Mesenchymal stem cell (in vitro differentiated cells and primary cell): ENCODE results near the gene EIF4EBP3.

Experiments used
- DNase-seq: peaks from one replicate; pipeline ENCODE4 v3.0.0-alpha.2; 2013
- H2AFZ ChIP-seq: one replicate; pipeline ENCODE4 v1.6.1; 2013; ENCODE audit warnings: low read depth, mild to moderate bottlenecking, control low read depth, inconsistent platforms, low read length, moderate library complexity
- H2AK5ac ChIP-seq: 2 replicates; pipeline ENCODE4 v1.6.1; 2013; ENCODE audit warnings: low read length, moderate library complexity, mild to moderate bottlenecking, inconsistent platforms; ENCODE audit not compliant: severe bottlenecking
- H2BK120ac ChIP-seq: one replicate; pipeline ENCODE4 v1.6.1; 2013; ENCODE audit warnings: low read depth, mild to moderate bottlenecking, inconsistent platforms, low read length, moderate library complexity
- H2BK12ac ChIP-seq, 2 experiments: one replicate each; pipeline ENCODE4 v1.6.1; 2013; ENCODE audit warnings: inconsistent platforms in 2 of 2, low read length in 2 of 2, mild to moderate bottlenecking in 2 of 2, moderate library complexity in 2 of 2, control low read depth in 1 of 2
- H2BK15ac ChIP-seq: one replicate; pipeline ENCODE4 v1.6.1; 2013; ENCODE audit warnings: mild to moderate bottlenecking, low read depth, inconsistent platforms; ENCODE audit not compliant: poor library complexity, severe bottlenecking
- H2BK5ac ChIP-seq: 2 replicates; pipeline ENCODE4 v1.6.1; 2013; ENCODE audit warnings: low read depth, mild to moderate bottlenecking, low read length, control low read depth, inconsistent platforms; ENCODE audit not compliant: poor library complexity, severe bottlenecking
- H3K14ac ChIP-seq, 2 experiments: one replicate each; pipeline ENCODE4 v1.6.1; 2013; ENCODE audit warnings: inconsistent platforms in 2 of 2, low read length in 2 of 2, control low read depth in 1 of 2, mild to moderate bottlenecking in 1 of 2, moderate library complexity in 1 of 2
- H3K18ac ChIP-seq, 2 experiments: one replicate each; pipeline ENCODE4 v1.6.1; 2013; ENCODE audit warnings: inconsistent platforms in 2 of 2, low read length in 2 of 2, control low read depth in 1 of 2, low read depth in 1 of 2, mild to moderate bottlenecking in 1 of 2
- H3K23ac ChIP-seq, 2 experiments: one replicate each; pipeline ENCODE4 v1.6.1; 2013; ENCODE audit warnings: inconsistent platforms in 2 of 2, low read length in 2 of 2, mild to moderate bottlenecking in 2 of 2, moderate library complexity in 2 of 2, control low read depth in 1 of 2
- H3K27ac ChIP-seq: 2 replicates; pipeline ENCODE4 v1.5.1; 2013; ENCODE audit warnings: mild to moderate bottlenecking, moderate library complexity, low read length, control low read depth, inconsistent platforms; ENCODE audit not compliant: poor library complexity, severe bottlenecking
- H3K27me3 ChIP-seq, 2 experiments: 2 replicates each; pipeline versions ENCODE4 v1.6.1 to v1.7.0; 2013; ENCODE audit warnings: low read length in 2 of 2, mild to moderate bottlenecking in 2 of 2, moderate library complexity in 2 of 2, control low read depth in 1 of 2, inconsistent platforms in 1 of 2; ENCODE audit not compliant: control insufficient read depth in 1 of 2, insufficient read depth in 1 of 2
- H3K36me3 ChIP-seq, 2 experiments: 2 replicates each; pipeline versions ENCODE4 v1.6.1 to v1.7.0; 2013; ENCODE audit warnings: low read length in 2 of 2, control low read depth in 1 of 2, inconsistent platforms in 1 of 2, low read depth in 1 of 2, mild to moderate bottlenecking in 1 of 2; ENCODE audit not compliant: insufficient read depth in 2 of 2, control insufficient read depth in 1 of 2
- H3K4ac ChIP-seq, 2 experiments: one replicate each; pipeline ENCODE4 v1.6.1; 2013; ENCODE audit warnings: inconsistent platforms in 2 of 2, low read length in 2 of 2, mild to moderate bottlenecking in 2 of 2, moderate library complexity in 2 of 2, control low read depth in 1 of 2, low read depth in 1 of 2
- H3K4me1 ChIP-seq: 2 replicates; pipeline ENCODE4 v1.6.1; 2013; ENCODE audit warnings: low read depth, low read length, control low read depth; ENCODE audit not compliant: control insufficient read depth, insufficient read depth
- H3K4me2 ChIP-seq: 2 replicates; pipeline ENCODE4 v1.6.1; 2013; ENCODE audit warnings: low read length, mild to moderate bottlenecking, inconsistent platforms; ENCODE audit not compliant: poor library complexity, severe bottlenecking
- H3K4me3 ChIP-seq, 2 experiments: 2 replicates each; pipeline versions ENCODE4 v1.5.1 to v1.7.0; 2013; ENCODE audit warnings: low read length in 2 of 2, mild to moderate bottlenecking in 2 of 2, control low read depth in 1 of 2, low read depth in 1 of 2; ENCODE audit not compliant: insufficient read depth in 1 of 2
- H3K79me1 ChIP-seq: replicated peaks from 2 replicates; pipeline ENCODE4 v1.6.1; 2013; ENCODE audit warnings: mild to moderate bottlenecking, control low read depth, low read length, inconsistent platforms; ENCODE audit not compliant: poor library complexity, severe bottlenecking
- H3K9ac ChIP-seq: 2 replicates; pipeline ENCODE4 v1.7.0; 2013; ENCODE audit warnings: mild to moderate bottlenecking, low read length, moderate library complexity
- H3K9me3 ChIP-seq: 2 replicates; pipeline ENCODE4 v1.7.0; 2013; ENCODE audit warnings: mild to moderate bottlenecking, low read length; ENCODE audit not compliant: control insufficient read depth
- H4K8ac ChIP-seq: one replicate; pipeline ENCODE4 v1.6.1; 2013; ENCODE audit warnings: inconsistent platforms, mild to moderate bottlenecking, low read length, moderate library complexity
- H4K91ac ChIP-seq: one replicate; pipeline ENCODE4 v1.6.1; 2013; ENCODE audit warnings: mild to moderate bottlenecking, low read length, inconsistent platforms
- WGBS: methylation state at CpG from one replicate; pipeline ENCODE4 v1.1.7; 2013; ENCODE audit warnings: mixed read lengths; 5-methylcytosine and 5-hydroxymethylcytosine counted together

The EIF4EBP3 gene

GRCh38 chr5:140587495-140587894, 40.0 kb downstream of the EIF4EBP3 start:
- H2BK120ac ChIP-seq: no peak overlapping the region
- H3K36me3 ChIP-seq: no peaks in the 10 kb centered on the region
- H4K8ac ChIP-seq: no peak overlapping the region
- no peak overlapping the region for H3K18ac ChIP-seq
- peaks cover 3% of the 10 kb centered on the region for H3K9me3 ChIP-seq
- no peak overlapping the region for H3K27ac ChIP-seq
- H3K14ac ChIP-seq: no peak overlapping the region
- H3K4me3 ChIP-seq: no peak overlapping the region
- no peak overlapping the region for H3K23ac ChIP-seq
- H3K4me1 ChIP-seq: peaks cover 2% of the 10 kb centered on the region
- H2AFZ ChIP-seq: no peak overlapping the region
- no peak overlapping the region for H4K91ac ChIP-seq
- WGBS: 96% methylated on average over 1 of the region's 1 CpG
- no peaks in the 10 kb centered on the region for H3K79me1 ChIP-seq
- no peaks in the 10 kb centered on the region for H3K27me3 ChIP-seq
- H2BK12ac ChIP-seq: no peak overlapping the region
- no peak for DNase-seq
- no peak overlapping the region for H3K4me2 ChIP-seq
- H2BK15ac ChIP-seq: no peak overlapping the region
- H2AK5ac ChIP-seq: no peak overlapping the region
- no peak overlapping the region for H3K9ac ChIP-seq
- no peak overlapping the region for H3K4ac ChIP-seq
- H2BK5ac ChIP-seq: no peak overlapping the region

DNA sequence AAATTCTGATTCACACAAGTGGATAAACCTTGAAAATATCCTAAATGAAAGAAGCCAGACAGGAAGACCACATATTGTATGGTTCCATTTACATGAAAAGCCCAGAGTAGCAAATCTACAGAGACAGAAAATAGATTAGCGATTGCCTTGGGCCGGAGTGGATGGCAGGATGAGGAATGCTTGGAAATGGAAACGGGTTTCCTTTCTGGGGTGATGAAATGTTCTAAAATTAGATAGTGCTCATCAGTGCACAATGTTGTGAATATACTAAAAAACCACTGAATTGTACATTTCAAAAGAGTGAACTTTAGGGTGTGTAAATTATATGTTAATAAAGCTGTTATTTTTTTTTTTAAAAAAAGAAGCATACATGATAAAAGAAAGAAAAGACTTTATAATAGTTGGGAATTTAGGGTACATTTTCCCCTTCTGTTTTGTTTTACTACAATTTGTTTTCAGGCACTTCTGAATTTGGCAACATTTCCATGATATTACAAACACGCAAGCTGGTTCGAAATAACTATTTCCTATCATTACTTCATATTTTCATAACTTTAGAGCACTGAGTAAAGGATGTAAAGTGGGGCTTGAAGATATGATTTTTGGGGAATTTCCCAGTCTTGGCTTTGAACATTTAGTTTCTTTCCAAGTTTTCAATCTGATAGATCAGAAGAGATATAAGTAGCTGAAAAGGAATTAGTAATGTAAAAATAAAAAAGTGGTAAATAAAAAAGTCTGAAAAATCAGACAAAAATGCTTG, 41.0 kb downstream of the EIF4EBP3 start:
- Histone ChIP-seq H4K91ac (no peak overlapping the region), H3K4me1 (peaks cover 2% of the 10 kb centered on the region), H4K8ac (no peak overlapping the region), H3K79me1 (no peaks in the 10 kb centered on the region), H2BK5ac (no peak overlapping the region), H2BK120ac (no peak overlapping the region), H2BK15ac (no peak overlapping the region), H2AFZ (no peak overlapping the region), H3K9ac (peak overlapping the region; percentile 83), H3K4me3 (no peak overlapping the region), H3K23ac (no peak overlapping the region), H3K27ac (no peak overlapping the region), H3K36me3 (no peaks in the 10 kb centered on the region), H3K14ac (no peak overlapping the region), H3K27me3 (no peaks in the 10 kb centered on the region), H3K18ac (no peak overlapping the region), H3K9me3 (no peaks in the 10 kb centered on the region), H3K4me2 (no peak overlapping the region), H2AK5ac (no peak overlapping the region), H3K4ac (no peak overlapping the region), H2BK12ac (no peak overlapping the region)
- peak; percentile 83 for DNase-seq
- 60% methylated on average over 3 of the region's 5 CpGs for whole genome bisulfite sequencing

GRCh38 chr5:140590861-140591260, 43.4 kb downstream of the EIF4EBP3 start:
- H3K9ac ChIP-seq: no peak overlapping the region
- no peak overlapping the region for H3K27ac ChIP-seq
- H2AK5ac ChIP-seq: no peak overlapping the region
- H3K4me3 ChIP-seq: no peak overlapping the region
- peaks cover 2% of the 10 kb centered on the region for H3K4me1 ChIP-seq
- H4K91ac ChIP-seq: peak overlapping the region; percentile 62
- peaks cover 0 to 3% of the 10 kb centered on the region in 2 experiments for H3K27me3 ChIP-seq
- H3K4me2 ChIP-seq: no peak overlapping the region
- H3K14ac ChIP-seq: peak overlapping the region in 1 of 2 experiments; percentile 73
- DNase-seq: no peak
- 90% methylated on average over 7 of the region's 7 CpGs for WGBS
- H3K9me3 ChIP-seq: no peaks in the 10 kb centered on the region
- no peak overlapping the region for H3K18ac ChIP-seq
- no peaks in the 10 kb centered on the region for H3K79me1 ChIP-seq
- no peak overlapping the region for H2AFZ ChIP-seq
- no peak overlapping the region for H2BK15ac ChIP-seq
- H3K36me3 ChIP-seq: no peaks in the 10 kb centered on the region
- peak overlapping the region in 1 of 2 experiments; percentile 74 for H2BK12ac ChIP-seq
- H3K4ac ChIP-seq: no peak overlapping the region
- no peak overlapping the region for H3K23ac ChIP-seq
- no peak overlapping the region for H2BK120ac ChIP-seq
- H2BK5ac ChIP-seq: no peak overlapping the region
- no peak overlapping the region for H4K8ac ChIP-seq

GRCh38 chr5:140591747-140592372, 44.4 kb downstream of the EIF4EBP3 start:
- H3K14ac ChIP-seq: no peak overlapping the region
- no peak overlapping the region for H2BK5ac ChIP-seq
- H2AFZ ChIP-seq: no peak overlapping the region
- H3K4me1 ChIP-seq: peaks cover 2% of the 10 kb centered on the region
- WGBS: 74% methylated on average over 4 of the region's 5 CpGs
- no peaks in the 10 kb centered on the region for H3K36me3 ChIP-seq
- H3K9ac ChIP-seq: no peak overlapping the region
- peak overlapping the region in 1 of 2 experiments; percentile 25 for H3K4me3 ChIP-seq
- H2AK5ac ChIP-seq: no peak overlapping the region
- no peaks in the 10 kb centered on the region for H3K9me3 ChIP-seq
- no peak overlapping the region for H3K18ac ChIP-seq
- peak; percentile 70 for DNase-seq
- H4K8ac ChIP-seq: no peak overlapping the region
- H3K4ac ChIP-seq: no peak overlapping the region
- no peak overlapping the region for H4K91ac ChIP-seq
- H3K23ac ChIP-seq: no peak overlapping the region
- no peak overlapping the region for H3K4me2 ChIP-seq
- no peaks in the 10 kb centered on the region for H3K79me1 ChIP-seq
- no peak overlapping the region for H3K27ac ChIP-seq
- H2BK15ac ChIP-seq: no peak overlapping the region
- no peak overlapping the region for H2BK12ac ChIP-seq
- no peak overlapping the region for H2BK120ac ChIP-seq
- H3K27me3 ChIP-seq: peaks cover 0 to 11% of the 10 kb centered on the region in 2 experiments
